ENCODE results near the gene CDHR3.

DNA sequence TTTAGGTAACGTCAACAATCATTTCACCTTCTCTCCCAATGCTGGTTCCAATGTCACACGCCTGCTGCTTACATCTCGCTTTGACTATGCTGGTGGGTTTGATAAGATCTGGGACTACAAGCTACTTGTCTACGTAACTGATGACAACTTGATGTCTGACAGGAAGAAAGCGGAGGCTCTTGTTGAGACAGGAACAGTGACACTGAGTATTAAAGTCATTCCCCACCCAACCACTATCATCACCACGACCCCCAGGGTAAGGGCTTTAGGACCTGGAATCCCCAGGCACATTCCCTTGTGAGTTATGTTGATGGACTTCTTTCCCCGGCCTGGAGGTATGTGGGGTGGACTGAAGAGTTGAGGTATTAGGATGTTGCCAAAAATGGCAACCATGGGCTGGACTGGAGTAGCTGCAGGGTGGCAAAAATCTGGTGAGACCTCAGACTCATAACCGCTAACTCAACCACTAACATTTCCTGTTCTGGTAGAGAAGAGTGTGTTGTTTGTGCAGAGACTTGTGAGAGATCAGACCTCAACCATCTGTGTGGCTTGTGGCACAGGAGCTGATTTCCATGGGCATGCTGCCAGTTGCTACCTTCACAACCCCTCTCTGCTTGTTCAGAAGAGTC is 59.2 kb downstream of the CDHR3 start:
- no peak for TF ChIP-seq CTCF (IDR thresholded peaks at IDR 0.05; ENCODE audit: insufficient read depth, low read depth, low read length)
- no peak for TF ChIP-seq EZH2 (IDR thresholded peaks at IDR 0.05; ENCODE audit: insufficient read depth, low read length)
